ENCODE results near the gene GJB3. TPM values are rescaled to one million over a fixed set of nuclear protein-coding genes. Genes with fewer than 3 reads are reported as not detected.
A peak's percentile ranks its signal among the peaks of the same experiment; 100 is the strongest.

The GJB3 gene
- total RNA-seq, 1 experiment from 2014 or later, result not detected

DNA sequence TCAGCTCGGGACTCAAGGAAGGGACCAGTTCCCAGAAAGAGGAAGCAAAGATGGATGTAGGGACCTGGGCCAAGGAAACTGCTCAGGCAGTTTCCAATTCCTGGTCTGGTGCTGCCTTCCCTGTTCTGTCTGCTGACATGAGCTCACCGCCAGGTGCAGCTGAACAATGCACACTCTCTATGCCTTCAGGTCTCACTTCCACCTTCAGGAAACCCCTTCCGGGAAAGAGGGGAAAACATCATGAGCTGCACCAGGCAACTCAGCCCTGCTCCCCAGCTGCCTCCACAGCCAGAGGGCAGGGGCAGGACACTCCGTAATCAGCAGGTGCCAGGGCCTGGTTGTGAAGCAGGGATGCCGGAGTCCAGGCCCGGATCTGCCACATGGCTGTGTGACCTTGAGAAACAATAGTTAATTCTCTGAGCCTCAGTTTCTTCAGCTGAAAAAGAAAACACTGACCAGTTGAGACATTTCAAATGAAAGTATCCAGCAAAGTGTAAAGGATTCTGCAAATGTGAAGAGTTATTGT is 50.8 kb downstream of the GJB3 start:
- H3K36me3 ChIP-seq, result no peaks in the 10 kb centered on the region
- no peaks in the 10 kb centered on the region for H3K27me3 ChIP-seq (replicated peaks)
- no peak overlapping the region for H3K27ac ChIP-seq
- no peaks in the 10 kb centered on the region for H3K9me3 ChIP-seq (replicated peaks)
- no peak overlapping the region for H3K4me3 ChIP-seq
- no peaks in the 10 kb centered on the region for H3K4me1 ChIP-seq (replicated peaks)
- peak in 1 of 2 experiments; percentile 22 for DNase-seq (ENCODE audit: low read depth in 1 of 2, low spot score in 2 of 2)

DNA sequence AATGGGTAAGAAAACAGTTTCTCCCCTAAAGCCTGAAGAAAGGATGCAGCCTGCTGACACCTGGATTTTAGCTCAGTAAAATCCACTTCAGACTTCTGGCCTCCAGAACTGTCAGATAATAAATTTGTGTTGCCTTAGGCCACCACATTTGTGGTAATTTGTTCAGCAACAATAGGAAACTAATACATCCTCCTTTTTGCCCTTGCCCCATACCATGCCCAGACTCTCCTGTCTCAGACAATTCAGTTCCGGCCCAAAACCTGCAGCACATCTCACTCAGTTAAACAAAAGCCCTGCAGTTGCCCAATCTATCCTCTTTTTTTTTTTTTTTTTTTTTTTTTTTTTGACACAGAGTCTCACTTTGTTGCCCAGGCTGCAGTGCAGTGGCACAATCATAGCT is 52.7 kb downstream of the GJB3 start:
- peak in 1 of 2 experiments; percentile 10 for DNase-seq (ENCODE audit: low read depth in 1 of 2, low spot score in 2 of 2)
- Histone ChIP-seq H3K9me3 (replicated peaks) (no peaks in the 10 kb centered on the region), H3K36me3 (no peaks in the 10 kb centered on the region), H3K27ac (no peak overlapping the region), H3K27me3 (replicated peaks) (no peaks in the 10 kb centered on the region), H3K4me3 (no peak overlapping the region), H3K4me1 (replicated peaks) (no peaks in the 10 kb centered on the region)

Other genes with a start within 250 kb of the GJB3 start
- not detected in 2 replicates for gene GJB5, start 26.2 kb upstream of the GJB3 start, total RNA-seq (2014; rRNA removed; shearing (Covaris generic))
- gene GJB4, start 21.5 kb upstream of the GJB3 start, total RNA-seq (2014; rRNA removed; shearing (Covaris generic)), result not detected in 2 replicates
- gene GJA4, start 11.8 kb downstream of the GJB3 start, total RNA-seq (2014; rRNA removed; shearing (Covaris generic)), result not detected in 2 replicates
- 27.7 and 41.5 TPM in 2 replicates for gene SMIM12, start 78.5 kb downstream of the GJB3 start, total RNA-seq (2014; rRNA removed; shearing (Covaris generic))
- not detected in 2 replicates for gene DLGAP3, start 148.4 kb downstream of the GJB3 start, total RNA-seq (2014; rRNA removed; shearing (Covaris generic))
- 33.0 and 42.4 TPM in 2 replicates for gene TMEM35B, start 204.1 kb downstream of the GJB3 start, total RNA-seq (2014; rRNA removed; shearing (Covaris generic))

Measured in SJSA1 (cell line).